ENCODE results near the gene MRM3. TPM values are rescaled to one million over a fixed set of nuclear protein-coding genes. Genes with fewer than 3 reads are reported as not detected.
"Not testable (repeated sequence)": the region's sequence is repeated elsewhere in the genome, so short reads cannot be mapped to it uniquely, and the experiment has no call there.

The MRM3 gene
- total and polyA plus RNA-seq, 12 donors, result 11.6 to 23.7 (median 20.4) TPM

DNA sequence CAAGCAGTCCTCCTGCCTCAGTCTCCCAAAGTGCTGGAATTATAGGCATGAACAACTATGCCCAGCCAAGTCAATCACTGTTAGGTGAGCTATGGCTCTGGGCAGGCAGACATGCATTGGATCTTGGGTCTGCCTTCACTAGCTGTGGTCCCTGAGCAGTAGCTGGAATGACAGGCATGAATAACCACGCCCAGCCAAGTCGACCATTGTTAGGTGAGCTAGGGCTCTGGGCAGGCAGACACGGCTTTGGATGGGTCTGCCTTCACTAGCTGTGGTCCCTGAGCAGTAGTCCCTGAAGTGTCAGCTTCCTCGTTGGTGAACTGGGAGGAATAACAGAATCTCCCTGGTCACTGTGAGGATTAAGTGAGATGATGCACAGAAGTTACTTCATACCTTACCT is 6.4 kb downstream of the MRM3 start:
- Histone ChIP-seq H3K27ac (no peak overlapping the region), H3K36me3 (peaks cover 0 to 84% (median 28%) of the 10 kb centered on the region in 9 donors), H3K27me3 (no peaks in the 10 kb centered on the region), H3K9me3 (no peaks in the 10 kb centered on the region), H3K4me1 (peaks cover 2 to 24% (median 7%) of the 10 kb centered on the region in 9 donors), H3K4me3 (no peak overlapping the region)
- WGBS, 2 donors, result 91 to 92% methylated on average over 4 of the region's 4 CpGs
- DNase-seq (no peak), ATAC-seq (no peak)
- TF ChIP-seq, protein P1, sequence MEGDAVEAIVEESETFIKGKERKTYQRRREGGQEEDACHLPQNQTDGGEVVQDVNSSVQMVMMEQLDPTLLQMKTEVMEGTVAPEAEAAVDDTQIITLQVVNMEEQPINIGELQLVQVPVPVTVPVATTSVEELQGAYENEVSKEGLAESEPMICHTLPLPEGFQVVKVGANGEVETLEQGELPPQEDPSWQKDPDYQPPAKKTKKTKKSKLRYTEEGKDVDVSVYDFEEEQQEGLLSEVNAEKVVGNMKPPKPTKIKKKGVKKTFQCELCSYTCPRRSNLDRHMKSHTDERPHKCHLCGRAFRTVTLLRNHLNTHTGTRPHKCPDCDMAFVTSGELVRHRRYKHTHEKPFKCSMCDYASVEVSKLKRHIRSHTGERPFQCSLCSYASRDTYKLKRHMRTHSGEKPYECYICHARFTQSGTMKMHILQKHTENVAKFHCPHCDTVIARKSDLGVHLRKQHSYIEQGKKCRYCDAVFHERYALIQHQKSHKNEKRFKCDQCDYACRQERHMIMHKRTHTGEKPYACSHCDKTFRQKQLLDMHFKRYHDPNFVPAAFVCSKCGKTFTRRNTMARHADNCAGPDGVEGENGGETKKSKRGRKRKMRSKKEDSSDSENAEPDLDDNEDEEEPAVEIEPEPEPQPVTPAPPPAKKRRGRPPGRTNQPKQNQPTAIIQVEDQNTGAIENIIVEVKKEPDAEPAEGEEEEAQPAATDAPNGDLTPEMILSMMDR (IDR thresholded peaks at IDR 0.05), result no peak
- intact Hi-C loops (cut with DNase I), result no loop called here

DNA sequence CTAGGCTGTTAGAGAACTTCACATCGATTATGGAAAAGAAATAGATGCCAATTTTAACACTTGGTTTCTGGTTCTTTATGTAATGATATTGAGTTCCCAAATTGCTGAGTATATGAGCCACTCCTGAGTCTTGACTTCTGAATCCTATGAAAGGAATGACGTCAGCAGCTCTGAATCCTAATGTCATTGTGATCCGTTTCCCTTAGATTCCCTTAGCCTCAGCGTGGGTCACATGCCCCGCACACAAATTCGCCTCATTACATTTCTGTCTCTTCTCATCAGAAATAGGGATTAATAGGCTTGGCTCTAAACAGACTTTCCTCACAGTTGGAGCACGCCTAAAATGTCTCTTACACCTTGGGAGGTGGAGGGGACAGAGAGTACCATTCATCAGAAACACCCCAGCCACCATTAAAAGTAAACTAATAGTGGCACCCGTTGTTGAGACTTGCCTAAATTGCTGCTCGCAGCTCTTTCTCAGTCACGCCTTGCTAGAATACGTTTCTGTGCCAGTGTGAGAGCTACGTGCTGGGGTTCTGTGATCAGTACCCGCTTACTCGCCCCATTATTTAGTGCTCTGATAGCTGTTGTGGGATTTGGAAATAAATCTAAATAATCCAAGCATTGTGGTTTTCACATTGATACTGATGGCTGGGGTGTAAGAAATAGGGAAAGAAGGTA is 7.1 kb downstream of the MRM3 start:
- DNase-seq (no peak), ATAC-seq (no peak)
- H3K27me3 ChIP-seq, result no peaks in the 10 kb centered on the region
- WGBS, 2 donors, result 91 to 92% methylated on average over 14 of the region's 14 CpGs
- H3K9me3 ChIP-seq, result no peaks in the 10 kb centered on the region
- no peak overlapping the region for H3K27ac ChIP-seq
- TF ChIP-seq, protein P1 (IDR thresholded peaks at IDR 0.05), result no peak
- intact Hi-C loops (cut with DNase I), result no loop called here
- peaks cover 0 to 77% (median 28%) of the 10 kb centered on the region in 9 donors for H3K36me3 ChIP-seq
- peaks cover 0 to 18% (median 1%) of the 10 kb centered on the region in 9 donors for H3K4me1 ChIP-seq
- H3K4me3 ChIP-seq, result no peak overlapping the region

DNA sequence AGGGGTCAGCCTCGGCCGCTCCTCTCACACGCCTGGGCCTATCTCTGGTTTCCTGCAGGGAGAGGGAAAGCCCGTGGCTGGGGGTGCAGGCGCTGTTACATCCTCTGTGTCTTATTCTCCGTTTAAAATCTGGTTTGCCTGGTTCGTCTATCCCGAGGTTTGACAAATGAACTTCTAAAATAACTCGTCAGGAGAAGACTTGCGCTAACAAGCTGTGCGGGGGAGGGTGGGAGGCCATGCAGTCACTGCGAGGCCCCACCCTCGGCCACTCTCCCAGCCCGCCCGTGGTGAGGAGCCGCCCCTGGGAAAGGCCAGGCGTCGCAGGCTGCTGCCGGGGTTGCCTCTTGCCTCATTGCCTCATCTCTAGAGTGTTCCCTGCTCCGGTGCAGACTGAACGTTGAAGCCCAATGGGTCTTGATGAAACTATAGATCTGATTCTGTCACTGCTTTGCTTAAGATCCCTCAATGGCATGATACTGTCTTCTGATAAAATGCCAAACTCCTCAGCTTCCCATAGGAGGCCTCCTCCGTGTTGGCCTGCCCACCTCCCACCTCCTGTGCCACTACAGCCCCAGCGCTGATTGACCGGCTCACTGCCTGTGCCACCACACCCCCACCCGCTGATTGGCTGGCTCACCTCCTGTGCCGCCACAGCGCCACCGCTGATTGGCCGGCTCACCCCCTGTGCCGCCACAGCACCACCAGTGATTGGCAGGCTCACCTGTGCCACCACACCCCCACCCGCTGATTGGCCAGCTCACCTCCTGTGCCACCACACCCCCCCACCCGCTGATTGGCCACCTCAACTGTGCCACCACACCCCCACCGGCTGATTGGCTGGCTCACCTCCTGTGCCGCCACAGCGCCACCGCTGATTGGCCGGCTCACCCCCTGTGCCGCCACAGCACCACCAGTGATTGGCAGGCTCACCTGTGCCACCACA is 8.0 kb downstream of the MRM3 start:
- ATAC-seq (peak; percentile 44 to 89 (median 64)), DNase-seq (peak; percentile 41 to 44)
- Histone ChIP-seq H3K27ac (peak overlapping the region in 1 of 10 donors; percentile 22), H3K36me3 (peaks cover 0 to 69% (median 28%) of the 10 kb centered on the region in 9 donors), H3K4me1 (peaks cover 0 to 19% (median 9%) of the 10 kb centered on the region in 9 donors)
- not testable (repeated sequence) for H3K9me3 ChIP-seq, H3K27me3 ChIP-seq, H3K4me3 ChIP-seq
- WGBS, 2 donors, result 53 to 65% methylated on average over 31 to 34 of the region's 38 CpGs
- intact Hi-C loops (cut with DNase I), result loop anchor here in 8 of 10 donors (5.0 to 10.0 kb wide), 5 partner anchors 55 to 267 kb away; no protein-coding TSS in a partner anchor

DNA sequence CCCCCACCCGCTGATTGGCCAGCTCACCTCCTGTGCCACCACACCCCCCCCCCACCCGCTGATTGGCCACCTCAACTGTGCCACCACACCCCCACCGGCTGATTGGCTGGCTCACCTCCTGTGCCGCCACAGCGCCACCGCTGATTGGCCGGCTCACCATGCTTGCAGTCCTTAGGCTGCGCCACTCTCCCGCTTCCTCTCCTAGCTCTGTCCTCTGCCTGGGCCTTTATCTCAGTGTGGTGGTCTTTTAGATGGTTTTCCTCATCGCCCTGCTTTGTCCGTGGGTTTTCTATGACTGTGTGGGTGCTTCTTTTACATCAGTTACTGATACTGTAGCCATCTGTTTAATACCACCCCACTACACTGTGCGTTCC is 8.7 kb downstream of the MRM3 start:
- not testable (repeated sequence) for H3K27me3 ChIP-seq, DNase-seq, H3K27ac ChIP-seq, H3K9me3 ChIP-seq
- Histone ChIP-seq H3K4me1 (peaks cover 0 to 25% (median 15%) of the 10 kb centered on the region in 9 donors), H3K36me3 (peaks cover 0 to 64% (median 28%) of the 10 kb centered on the region in 9 donors), H3K4me3 (peak overlapping the region in 5 of 10 donors; percentile 6 to 33 (median 16))
- 52 to 70% methylated on average over 9 to 10 of the region's 12 CpGs for WGBS, 2 donors
- ATAC-seq, result peak in 4 of 8 donors; percentile 2 to 68 (median 26)
- intact Hi-C loops (cut with DNase I), result loop anchor here in 8 of 10 donors (5.0 to 10.0 kb wide), 5 partner anchors 54 to 266 kb away; no protein-coding TSS in a partner anchor

DNA sequence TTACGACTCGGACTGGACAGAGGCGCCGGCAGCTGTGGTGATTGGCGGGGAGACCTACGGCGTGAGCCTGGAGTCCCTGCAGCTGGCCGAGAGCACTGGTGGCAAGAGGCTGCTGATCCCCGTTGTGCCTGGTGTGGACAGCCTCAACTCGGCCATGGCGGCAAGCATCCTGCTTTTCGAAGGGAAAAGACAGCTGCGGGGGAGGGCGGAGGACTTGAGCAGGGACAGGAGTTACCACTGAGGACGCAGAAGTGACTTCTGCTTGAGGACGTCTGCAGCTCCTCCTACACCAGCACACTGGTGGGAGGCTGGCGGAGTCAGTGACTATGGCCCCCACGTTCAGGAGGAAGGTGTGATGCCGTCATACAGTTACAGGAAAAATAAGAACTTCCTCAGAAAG is 9.7 kb downstream of the MRM3 start:
- intact Hi-C loops (cut with DNase I), result loop anchor here in 8 of 10 donors (5.0 to 10.0 kb wide), 5 partner anchors 53 to 265 kb away; no protein-coding TSS in a partner anchor
- no peaks in the 10 kb centered on the region for H3K9me3 ChIP-seq
- no peak for DNase-seq
- no peak overlapping the region for H3K4me3 ChIP-seq
- WGBS, 2 donors, result 88% methylated on average over 19 of the region's 19 CpGs
- H3K27ac ChIP-seq, result no peak overlapping the region
- peaks cover 0 to 34% (median 15%) of the 10 kb centered on the region in 9 donors for H3K4me1 ChIP-seq
- no peak for ATAC-seq
- no peaks in the 10 kb centered on the region for H3K27me3 ChIP-seq
- TF ChIP-seq, protein P1 (IDR thresholded peaks at IDR 0.05), result no peak
- H3K36me3 ChIP-seq, result peaks cover 0 to 60% (median 28%) of the 10 kb centered on the region in 9 donors

All from heart right ventricle (tissue), 16 donors.